ENCODE data around the gene SPHKAP. TPM values are rescaled to one million over a fixed set of nuclear protein-coding genes. Genes with fewer than 3 reads are reported as not detected.

SPHKAP gene
- total RNA-seq, 2 donors from 2014 or later: not detected

DNA sequence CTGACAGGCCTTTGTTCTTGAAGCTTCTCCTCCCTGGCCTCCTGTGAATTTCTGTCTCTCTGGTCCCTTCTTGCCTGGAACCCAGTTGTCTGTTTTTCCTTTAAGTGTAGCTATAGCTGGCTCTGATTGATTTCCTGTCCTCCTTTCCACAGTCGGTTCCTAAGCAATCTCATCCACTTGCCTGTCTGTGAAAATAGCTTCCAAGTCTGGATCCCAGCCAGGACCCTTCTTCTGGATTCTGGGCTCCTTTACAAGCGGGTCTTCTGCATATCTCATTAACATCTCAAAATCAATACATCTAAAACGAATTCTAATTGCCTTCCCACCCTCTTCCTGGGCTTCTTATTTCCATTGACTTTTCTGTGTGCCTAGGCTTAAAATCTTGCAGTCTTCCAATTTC, 185.1 kb downstream of the SPHKAP start:
- TF ChIP-seq, protein P1, sequence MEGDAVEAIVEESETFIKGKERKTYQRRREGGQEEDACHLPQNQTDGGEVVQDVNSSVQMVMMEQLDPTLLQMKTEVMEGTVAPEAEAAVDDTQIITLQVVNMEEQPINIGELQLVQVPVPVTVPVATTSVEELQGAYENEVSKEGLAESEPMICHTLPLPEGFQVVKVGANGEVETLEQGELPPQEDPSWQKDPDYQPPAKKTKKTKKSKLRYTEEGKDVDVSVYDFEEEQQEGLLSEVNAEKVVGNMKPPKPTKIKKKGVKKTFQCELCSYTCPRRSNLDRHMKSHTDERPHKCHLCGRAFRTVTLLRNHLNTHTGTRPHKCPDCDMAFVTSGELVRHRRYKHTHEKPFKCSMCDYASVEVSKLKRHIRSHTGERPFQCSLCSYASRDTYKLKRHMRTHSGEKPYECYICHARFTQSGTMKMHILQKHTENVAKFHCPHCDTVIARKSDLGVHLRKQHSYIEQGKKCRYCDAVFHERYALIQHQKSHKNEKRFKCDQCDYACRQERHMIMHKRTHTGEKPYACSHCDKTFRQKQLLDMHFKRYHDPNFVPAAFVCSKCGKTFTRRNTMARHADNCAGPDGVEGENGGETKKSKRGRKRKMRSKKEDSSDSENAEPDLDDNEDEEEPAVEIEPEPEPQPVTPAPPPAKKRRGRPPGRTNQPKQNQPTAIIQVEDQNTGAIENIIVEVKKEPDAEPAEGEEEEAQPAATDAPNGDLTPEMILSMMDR (IDR thresholded peaks at IDR 0.05): no peak
- TF ChIP-seq POLR2A (IDR thresholded peaks at IDR 0.05): no peak
- no peak for DNase-seq
- Histone ChIP-seq H3K27ac (no peak overlapping the region), H3K27me3 (no peaks in the 10 kb centered on the region), H3K9me3 (no peaks in the 10 kb centered on the region), H3K4me3 (no peak overlapping the region), H3K36me3 (replicated peaks in 1 of 2; ENCODE audit: insufficient read depth in 1 of 2, low read depth in 2 of 2) (no peaks in the 10 kb centered on the region), H3K4me1 (no peaks in the 10 kb centered on the region)
- ATAC-seq: no peak
- intact Hi-C loops (cut with DNase I): no loop called here
- 27 to 35% methylated on average over 3 of the region's 3 CpGs for WGBS, 2 donors

DNA sequence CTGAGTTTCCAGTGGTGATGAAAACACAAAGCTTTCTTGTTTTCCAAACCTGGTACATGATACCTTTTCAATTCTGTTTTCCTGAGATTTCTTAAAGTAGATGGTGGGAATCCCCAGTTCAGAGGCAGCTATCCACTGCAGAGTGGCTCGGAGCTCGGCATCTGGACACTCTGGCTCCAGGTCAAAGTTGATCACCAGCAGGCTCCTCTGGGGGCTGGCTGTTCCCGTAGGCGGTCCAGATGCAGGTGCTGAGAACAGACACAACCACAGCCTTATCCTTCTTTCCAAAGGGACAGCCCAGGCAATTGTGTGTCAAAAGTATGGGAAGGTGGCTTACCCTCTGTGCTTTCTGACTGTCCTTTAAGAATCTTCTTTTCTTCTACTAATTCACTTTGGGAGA, 190.6 kb downstream of the SPHKAP start:
- Histone ChIP-seq H3K36me3 (replicated peaks in 1 of 2; ENCODE audit: insufficient read depth in 1 of 2, low read depth in 2 of 2) (no peaks in the 10 kb centered on the region), H3K9me3 (no peaks in the 10 kb centered on the region), H3K27me3 (no peaks in the 10 kb centered on the region), H3K4me3 (no peak overlapping the region), H3K27ac (no peak overlapping the region), H3K4me1 (no peaks in the 10 kb centered on the region)
- DNase-seq: no peak
- 76 to 83% methylated on average over 4 of the region's 4 CpGs for WGBS, 2 donors
- no peak for ATAC-seq
- no peak for TF ChIP-seq POLR2A (IDR thresholded peaks at IDR 0.05)
- TF ChIP-seq, protein P1 (IDR thresholded peaks at IDR 0.05): no peak
- intact Hi-C loops (cut with DNase I): no loop called here

DNA sequence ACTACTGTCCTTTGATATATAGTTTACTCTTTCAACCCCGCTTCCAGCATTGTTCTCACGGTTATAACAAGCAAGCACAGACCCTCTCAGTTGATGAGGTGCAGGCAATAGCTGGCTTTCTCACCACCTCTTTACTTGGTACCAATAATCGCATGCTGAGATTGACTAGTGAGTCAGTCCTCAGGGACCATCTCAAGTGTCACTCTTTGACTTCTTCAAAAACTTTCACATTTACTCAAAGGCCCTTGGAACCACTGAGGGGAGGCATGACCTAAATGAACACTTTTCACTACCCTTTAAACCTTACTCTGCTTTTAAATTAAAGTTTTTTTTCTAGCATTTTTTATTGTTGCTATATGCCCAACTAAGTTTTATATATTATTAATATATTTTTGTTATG, 208.2 kb downstream of the SPHKAP start:
- intact Hi-C loops (cut with DNase I): no loop called here
- Histone ChIP-seq H3K4me3 (no peak overlapping the region), H3K27ac (no peak overlapping the region), H3K4me1 (no peaks in the 10 kb centered on the region), H3K9me3 (no peaks in the 10 kb centered on the region), H3K27me3 (no peaks in the 10 kb centered on the region), H3K36me3 (replicated peaks in 1 of 2; ENCODE audit: insufficient read depth in 1 of 2, low read depth in 2 of 2) (no peaks in the 10 kb centered on the region)
- 73 to 77% methylated on average over 3 of the region's 3 CpGs for WGBS, 2 donors
- DNase-seq: no peak
- TF ChIP-seq, protein P1 (IDR thresholded peaks at IDR 0.05): no peak
- no peak for TF ChIP-seq POLR2A (IDR thresholded peaks at IDR 0.05)
- no peak for ATAC-seq

DNA sequence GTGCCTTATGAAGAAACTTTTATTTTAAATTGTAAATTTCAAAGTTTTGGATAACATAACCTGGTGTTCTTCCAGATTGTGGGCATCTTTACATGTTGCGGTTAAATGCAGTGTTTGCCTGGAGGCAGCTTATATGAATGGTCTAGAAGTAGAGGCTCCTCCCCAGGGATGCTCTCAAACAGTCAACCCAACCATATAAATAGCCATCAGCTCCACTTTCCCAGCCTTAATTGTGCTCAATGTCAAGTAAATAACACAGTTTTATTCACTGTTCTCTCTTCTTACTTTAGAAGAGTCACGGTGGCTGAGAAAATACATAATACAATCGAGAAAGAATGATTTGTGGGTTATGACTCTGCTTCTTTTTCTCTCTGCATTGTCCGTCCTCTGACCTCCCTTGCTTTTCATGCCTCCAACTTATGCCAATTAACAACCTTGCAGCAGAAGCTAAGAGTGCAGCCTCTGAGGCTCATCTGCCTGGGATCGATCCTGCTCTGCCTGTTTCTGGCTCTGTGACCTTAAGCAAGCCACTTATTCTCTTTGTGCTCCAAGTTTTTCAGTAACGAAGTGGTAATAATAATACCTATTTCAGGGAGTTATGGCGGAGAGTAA, 209.8 kb downstream of the SPHKAP start:
- no peak for ATAC-seq
- no peaks in the 10 kb centered on the region for H3K36me3 ChIP-seq (replicated peaks in 1 of 2; ENCODE audit: insufficient read depth in 1 of 2, low read depth in 2 of 2)
- no peak overlapping the region for H3K4me3 ChIP-seq
- H3K9me3 ChIP-seq: no peaks in the 10 kb centered on the region
- DNase-seq: no peak
- H3K4me1 ChIP-seq: no peaks in the 10 kb centered on the region
- H3K27ac ChIP-seq: no peak overlapping the region
- 73 to 74% methylated on average over 7 of the region's 7 CpGs for WGBS, 2 donors
- no peaks in the 10 kb centered on the region for H3K27me3 ChIP-seq
- intact Hi-C loops (cut with DNase I): no loop called here
- TF ChIP-seq, protein P1 (IDR thresholded peaks at IDR 0.05): no peak
- no peak for TF ChIP-seq POLR2A (IDR thresholded peaks at IDR 0.05)

DNA sequence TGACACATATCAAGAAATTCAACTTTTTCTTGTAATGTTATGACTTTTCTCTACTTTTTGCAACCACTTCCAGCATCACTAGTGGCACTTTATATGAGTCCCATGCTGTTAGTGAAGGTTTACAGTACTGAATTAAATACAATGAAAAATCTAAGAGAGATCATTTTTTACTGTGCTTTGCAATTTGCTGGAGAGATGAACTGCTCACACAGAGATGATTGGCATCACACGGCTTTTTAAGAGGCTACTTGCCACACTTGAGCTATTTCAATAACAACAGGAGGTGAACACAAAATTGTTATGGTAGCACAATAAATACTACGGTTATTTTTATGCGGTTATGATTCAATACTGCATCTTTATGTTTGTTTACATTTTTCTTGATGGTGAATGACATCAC, 221.2 kb downstream of the SPHKAP start:
- no peaks in the 10 kb centered on the region for H3K9me3 ChIP-seq
- no peak overlapping the region for H3K4me3 ChIP-seq
- ATAC-seq (no peak), DNase-seq (no peak)
- no peak overlapping the region for H3K27ac ChIP-seq
- intact Hi-C loops (cut with DNase I): no loop called here
- H3K4me1 ChIP-seq: no peaks in the 10 kb centered on the region
- 65 to 79% methylated on average over 3 of the region's 3 CpGs for WGBS, 2 donors
- no peaks in the 10 kb centered on the region for H3K36me3 ChIP-seq (replicated peaks in 1 of 2; ENCODE audit: insufficient read depth in 1 of 2, low read depth in 2 of 2)
- H3K27me3 ChIP-seq: no peaks in the 10 kb centered on the region
- TF ChIP-seq, protein P1 (IDR thresholded peaks at IDR 0.05): no peak
- TF ChIP-seq POLR2A (IDR thresholded peaks at IDR 0.05): no peak
